Fibroblast of mammary gland (primary cell): ENCODE data around the gene KLF14.
"Not testable (repeated sequence)": the region's sequence is repeated elsewhere in the genome, so short reads cannot be mapped to it uniquely, and the experiment has no call there.

ENCODE experiments used
- DNase-seq: peaks from one replicate; pipeline ENCODE4 v3.0.0-alpha.2; 2010; ENCODE audit warnings: low read depth
- H3K4me3 ChIP-seq: 2 replicates; pipeline ENCODE4 v1.5.1; 2011; ENCODE audit warnings: low read depth, mild to moderate bottlenecking, low read length, moderate library complexity; ENCODE audit not compliant: control insufficient read depth
- TF ChIP-seq, protein P1 (sequence below): conservative IDR thresholded peaks from 2 replicates; pipeline ENCODE4 v1.5.1; 2011; ENCODE audit warnings: low read depth, low read length, inconsistent platforms; ENCODE audit not compliant: control insufficient read depth, insufficient read depth

KLF14 gene

DNA sequence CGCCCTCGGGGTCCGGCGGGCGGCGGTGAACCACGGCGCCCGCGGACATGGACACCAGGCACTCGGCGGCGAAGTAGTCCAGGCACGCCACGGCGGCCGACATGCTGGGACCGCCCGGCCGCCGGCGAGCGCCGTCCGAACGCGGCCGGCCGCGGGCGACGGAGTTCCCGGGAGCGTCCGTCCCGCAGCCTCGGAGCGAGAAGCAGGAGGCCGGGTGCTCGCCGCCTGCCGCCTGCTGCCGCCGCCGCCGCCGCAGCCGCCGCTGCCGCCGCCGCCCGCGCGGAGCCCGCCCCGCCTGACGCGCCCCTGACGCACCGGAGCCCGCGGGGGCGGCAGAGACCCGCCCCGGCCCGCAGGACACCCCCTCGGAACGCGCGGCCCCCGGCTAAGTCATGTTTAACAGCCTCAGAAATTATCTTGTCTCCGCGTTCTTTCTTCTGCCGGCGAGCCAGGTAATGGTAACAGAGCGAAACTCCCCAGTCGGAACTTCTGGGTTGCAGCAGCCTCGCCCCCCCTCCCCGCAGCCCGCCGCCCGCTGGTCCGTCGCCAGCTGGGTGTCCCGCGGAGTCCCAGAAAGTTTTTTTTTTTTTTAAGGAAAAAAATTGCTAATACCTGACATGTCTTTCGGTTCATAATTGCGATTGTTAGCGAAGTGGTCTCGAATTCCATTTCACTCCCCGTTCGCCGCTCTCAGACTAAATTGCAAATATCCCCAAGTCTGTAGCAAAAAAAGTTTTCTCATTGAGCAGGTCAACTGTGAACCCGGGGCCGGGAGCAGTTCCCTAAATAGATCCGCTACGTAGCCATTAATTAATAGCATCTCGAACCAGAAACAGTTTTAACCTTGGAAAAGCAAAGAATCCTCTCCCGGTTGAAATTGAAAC lies at the start of gene KLF14:
KLF14 (minus strand) TSS at position 277 of the 884 bp plus-strand sequence; CDS start at position 103, 174 bp downstream.
- peak within 1 kb of the TSS; percentile 52 for H3K4me3 ChIP-seq
- DNase-seq, result peak; percentile 21
- TF ChIP-seq, protein P1, sequence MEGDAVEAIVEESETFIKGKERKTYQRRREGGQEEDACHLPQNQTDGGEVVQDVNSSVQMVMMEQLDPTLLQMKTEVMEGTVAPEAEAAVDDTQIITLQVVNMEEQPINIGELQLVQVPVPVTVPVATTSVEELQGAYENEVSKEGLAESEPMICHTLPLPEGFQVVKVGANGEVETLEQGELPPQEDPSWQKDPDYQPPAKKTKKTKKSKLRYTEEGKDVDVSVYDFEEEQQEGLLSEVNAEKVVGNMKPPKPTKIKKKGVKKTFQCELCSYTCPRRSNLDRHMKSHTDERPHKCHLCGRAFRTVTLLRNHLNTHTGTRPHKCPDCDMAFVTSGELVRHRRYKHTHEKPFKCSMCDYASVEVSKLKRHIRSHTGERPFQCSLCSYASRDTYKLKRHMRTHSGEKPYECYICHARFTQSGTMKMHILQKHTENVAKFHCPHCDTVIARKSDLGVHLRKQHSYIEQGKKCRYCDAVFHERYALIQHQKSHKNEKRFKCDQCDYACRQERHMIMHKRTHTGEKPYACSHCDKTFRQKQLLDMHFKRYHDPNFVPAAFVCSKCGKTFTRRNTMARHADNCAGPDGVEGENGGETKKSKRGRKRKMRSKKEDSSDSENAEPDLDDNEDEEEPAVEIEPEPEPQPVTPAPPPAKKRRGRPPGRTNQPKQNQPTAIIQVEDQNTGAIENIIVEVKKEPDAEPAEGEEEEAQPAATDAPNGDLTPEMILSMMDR, result no peak

DNA sequence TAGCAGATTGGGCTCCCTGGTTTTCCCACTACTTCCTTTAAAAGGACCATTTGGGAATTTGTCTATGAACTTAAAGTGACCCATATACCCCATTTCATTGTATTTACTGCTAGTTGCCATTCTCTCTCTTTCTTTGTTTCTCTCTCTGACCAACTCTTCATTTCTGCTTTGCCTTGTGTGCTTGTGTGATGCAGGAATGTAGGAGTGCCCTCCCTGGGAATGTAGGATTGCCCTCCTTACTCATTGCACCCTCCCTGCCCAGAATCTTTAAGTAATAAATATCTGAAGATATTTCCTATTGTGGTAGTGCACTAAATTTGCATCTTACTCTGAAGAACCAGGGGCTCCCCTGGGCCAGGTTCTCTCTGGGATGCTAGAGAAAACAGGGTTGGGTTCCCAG lies 47.3 kb upstream of the KLF14 start:
- no peak overlapping the region for H3K4me3 ChIP-seq
- TF ChIP-seq, protein P1, result no peak
- no peak for DNase-seq

- TF ChIP-seq, protein P1, result no peak
- peak; percentile 24 for DNase-seq
- H3K4me3 ChIP-seq, result no peak overlapping the region
Measured at GRCh38 chr7:130777426-130777825, 43.4 kb upstream of the KLF14 start.

DNA sequence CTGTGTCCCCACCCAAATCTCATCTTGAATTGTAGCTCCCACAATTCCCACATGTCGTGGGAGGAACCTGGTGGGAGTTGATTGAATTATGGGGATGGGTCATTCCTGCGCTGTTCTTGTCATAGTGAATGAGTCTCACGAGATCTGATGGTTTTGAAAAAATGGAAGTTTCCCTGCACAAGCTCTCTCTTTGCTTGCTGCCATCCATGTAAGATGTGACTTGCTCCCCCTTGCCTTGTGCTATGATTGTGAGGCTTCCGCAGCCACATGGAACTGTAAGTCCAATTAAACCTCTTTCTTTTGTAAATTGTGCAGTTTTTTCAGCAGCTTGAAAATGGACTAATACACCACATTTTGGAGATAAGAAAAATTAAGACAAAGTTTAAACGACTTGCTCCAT lies 38.4 kb upstream of the KLF14 start:
- not testable (repeated sequence) for H3K4me3 ChIP-seq, DNase-seq

DNA sequence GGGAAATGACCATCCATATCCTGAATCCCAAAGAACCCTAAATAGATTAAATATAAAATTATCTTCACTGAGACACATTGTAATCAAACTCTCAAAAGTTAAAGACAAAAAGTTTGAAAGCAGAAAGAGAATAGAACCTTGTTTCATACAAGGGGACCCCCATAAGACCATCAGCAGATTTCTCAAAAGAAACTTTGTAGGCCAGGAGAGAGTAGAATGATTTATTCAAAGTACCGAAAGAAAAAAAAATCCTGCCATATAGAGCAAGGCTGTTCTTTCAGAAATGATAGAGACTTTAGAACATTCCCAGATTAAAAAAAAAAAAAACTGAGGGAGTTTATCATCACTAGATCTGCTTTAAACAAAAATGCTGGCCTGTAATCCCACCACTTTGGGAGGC lies 34.8 kb upstream of the KLF14 start:
- TF ChIP-seq, protein P1, result no peak
- no peak overlapping the region for H3K4me3 ChIP-seq
- DNase-seq, result no peak

DNA sequence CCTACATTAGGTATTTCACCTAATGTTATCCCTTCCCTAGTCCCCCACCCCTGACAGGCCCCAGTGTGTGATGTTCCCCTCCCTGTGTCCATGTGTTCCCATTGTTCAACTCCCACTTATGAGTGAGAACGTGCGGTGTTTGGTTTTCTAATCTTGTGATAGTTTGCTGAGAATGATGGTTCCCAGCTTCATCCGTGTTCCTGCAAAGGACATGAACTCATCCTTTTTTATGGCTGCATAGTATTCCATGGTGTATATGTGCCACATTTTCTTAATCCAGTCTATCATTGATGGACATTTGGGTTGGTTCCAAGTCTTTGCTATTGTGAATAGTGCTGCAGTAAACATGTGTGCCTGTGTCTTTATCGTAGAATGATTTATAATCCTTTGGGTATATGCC lies 30.6 kb upstream of the KLF14 start:
- H3K4me3 ChIP-seq, DNase-seq: not testable (repeated sequence)

DNA sequence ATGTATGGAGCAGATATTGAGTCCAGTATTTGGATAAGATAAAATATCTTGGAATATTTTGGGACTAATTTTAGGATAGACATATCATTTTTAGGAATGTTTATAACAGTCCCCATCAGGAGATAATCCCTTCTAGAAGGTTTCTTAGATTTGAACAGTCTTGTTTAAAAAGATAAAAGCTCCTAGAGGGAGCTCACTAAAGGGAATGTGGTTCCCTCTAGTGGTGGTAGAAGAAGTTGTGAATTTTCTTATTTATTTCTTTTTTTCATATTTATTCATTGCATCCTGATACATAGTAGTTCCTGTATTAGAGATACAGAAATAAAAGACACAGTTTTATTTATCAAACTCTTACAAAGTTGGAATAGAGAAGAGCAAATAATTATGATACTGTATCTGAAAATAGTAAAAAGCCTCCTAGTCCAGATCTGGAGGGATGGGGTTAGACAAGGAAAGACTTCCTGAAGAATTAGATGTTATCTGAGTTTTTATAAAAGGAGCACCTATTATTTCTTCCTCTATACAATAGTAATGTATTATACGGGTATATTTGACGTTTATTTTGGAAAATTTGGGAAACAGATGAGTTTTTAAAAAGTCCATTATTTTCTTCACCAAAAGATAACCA lies 24.5 kb upstream of the KLF14 start:
- DNase-seq, result peak; percentile 72
- TF ChIP-seq, protein P1, result peak; percentile 68
- no peak overlapping the region for H3K4me3 ChIP-seq
